CD14-positive monocyte (primary cell): ENCODE data around the gene MIF4GD. TPM values are rescaled to one million over a fixed set of nuclear protein-coding genes. Genes with fewer than 3 reads are reported as not detected.

Experiments
- DNase-seq, 3 donors: peaks; one replicate each; pipeline ENCODE4 v3.0.0-alpha.2; 2011 to 2022
- H2AFZ ChIP-seq: 2 replicates; pipeline ENCODE4 v1.6.0; 2012; ENCODE audit warnings: mild to moderate bottlenecking, low read depth, low read length, inconsistent platforms; ENCODE audit not compliant: insufficient read depth, poor library complexity, severe bottlenecking
- H3K27ac ChIP-seq, 2 donors: 1 replicate in 1 of 2; 2 replicates in 1 of 2; pipeline ENCODE4 v1.5.1; 2012 to 2013; ENCODE audit warnings: low read length in 2 of 2, control low read depth in 1 of 2, inconsistent platforms in 1 of 2, low read depth in 1 of 2, mild to moderate bottlenecking in 1 of 2
- H3K27me3 ChIP-seq, 2 donors: one replicate each; pipeline versions ENCODE4 v1.6.0 to v1.6.1; 2011 to 2013; ENCODE audit warnings: low read length in 2 of 2; ENCODE audit not compliant: control insufficient read depth in 2 of 2, insufficient read depth in 2 of 2
- H3K36me3 ChIP-seq, 2 donors: replicated peaks in 1 of 2; 1 replicate in 1 of 2; 2 replicates in 1 of 2; pipeline versions ENCODE4 v1.5.1 to v1.6.1; 2012 to 2013; ENCODE audit warnings: low read length in 2 of 2, control low read depth in 1 of 2, inconsistent platforms in 1 of 2, mild to moderate bottlenecking in 1 of 2; ENCODE audit not compliant: insufficient read depth in 2 of 2, control insufficient read depth in 1 of 2
- H3K4me1 ChIP-seq, 2 donors: 1 replicate in 1 of 2; 2 replicates in 1 of 2; pipeline versions ENCODE4 v1.5.1 to v1.6.1; 2012 to 2013; ENCODE audit warnings: low read length in 2 of 2, control low read depth in 1 of 2, inconsistent platforms in 1 of 2, mild to moderate bottlenecking in 1 of 2, moderate library complexity in 1 of 2; ENCODE audit not compliant: insufficient read depth in 2 of 2, control insufficient read depth in 1 of 2
- H3K4me2 ChIP-seq: replicated peaks from 2 replicates; pipeline ENCODE3; 2012; ENCODE audit warnings: low read length, moderate library complexity, mild to moderate bottlenecking; ENCODE audit not compliant: poor library complexity, severe bottlenecking; ENCODE audit errors: extremely low read depth
- H3K4me3 ChIP-seq, 3 experiments: fragments of 200-600 bp in 1 of 3; sonication (generic) in 1 of 3; replicated peaks in 1 of 3; 1 replicate in 2 of 3; 2 replicates in 1 of 3; pipeline ENCODE4 v1.5.1; 2011 to 2013; ENCODE audit warnings: low read length in 3 of 3, mild to moderate bottlenecking in 3 of 3, control low read depth in 2 of 3, low read depth in 2 of 3, inconsistent platforms in 1 of 3, moderate library complexity in 1 of 3
- H3K79me2 ChIP-seq: 2 replicates; pipeline ENCODE4 v1.6.0; 2012; ENCODE audit warnings: mild to moderate bottlenecking, control low read depth, inconsistent platforms, low read length, moderate library complexity; ENCODE audit not compliant: insufficient read depth
- H3K9ac ChIP-seq: 2 replicates; pipeline ENCODE4 v1.6.0; 2017; ENCODE audit warnings: low read length, mild to moderate bottlenecking; ENCODE audit not compliant: insufficient read depth, poor library complexity, severe bottlenecking
- H3K9me3 ChIP-seq, 2 donors: replicated peaks in 1 of 2; 1 replicate in 1 of 2; 2 replicates in 1 of 2; pipeline versions ENCODE4 v1.5.1 to v1.6.1; 2012 to 2013; ENCODE audit warnings: low read length in 2 of 2, control low read depth in 1 of 2; ENCODE audit not compliant: control insufficient read depth in 1 of 2, insufficient read depth in 1 of 2
- H4K20me1 ChIP-seq: 2 replicates; pipeline ENCODE4 v1.6.0; 2012; ENCODE audit warnings: mild to moderate bottlenecking, low read length, control low read depth, moderate library complexity; ENCODE audit not compliant: insufficient read depth
- H3K27ac Mint-ChIP-seq, 7 donors: one replicate each; pipeline ENCODE4 v1.8.0; 2020; ENCODE audit warnings: mild to moderate bottlenecking in 7 of 7, mixed read lengths in 7 of 7, moderate library complexity in 6 of 7, inconsistent platforms in 2 of 7
- H3K27me3 Mint-ChIP-seq, 3 donors: one replicate each; pipeline ENCODE4 v1.8.0; 2021 to 2022; ENCODE audit warnings: low read depth in 3 of 3, mild to moderate bottlenecking in 3 of 3, mixed read lengths in 3 of 3, moderate library complexity in 3 of 3, inconsistent platforms in 1 of 3
- H3K36me3 Mint-ChIP-seq, 2 donors: one replicate each; pipeline ENCODE4 v1.8.0; 2020; ENCODE audit warnings: mixed read lengths in 2 of 2, inconsistent platforms in 1 of 2, mild to moderate bottlenecking in 1 of 2
- H3K4me1 Mint-ChIP-seq: one replicate; pipeline ENCODE4 v1.8.0; 2020; ENCODE audit warnings: mild to moderate bottlenecking, mixed read lengths
- H3K4me3 Mint-ChIP-seq, 2 donors: one replicate each; pipeline ENCODE4 v1.8.0; 2020; ENCODE audit warnings: mild to moderate bottlenecking in 2 of 2, mixed read lengths in 2 of 2, moderate library complexity in 1 of 2
- H3K9me3 Mint-ChIP-seq, 7 donors: one replicate each; pipeline ENCODE4 v1.8.0; 2020 to 2022; ENCODE audit warnings: mixed read lengths in 7 of 7, mild to moderate bottlenecking in 6 of 7, moderate library complexity in 6 of 7, inconsistent platforms in 2 of 7
- WGBS: methylation state at CpG from one replicate; pipeline ENCODE4 v1.1.5; 2013; ENCODE audit warnings: missing lambda C conversion rate; ENCODE audit not compliant: insufficient coverage; 5-methylcytosine and 5-hydroxymethylcytosine counted together
- intact Hi-C, 2 donors: fragments of 100-400 bp; cut with micrococcal nuclease; formaldehyde crosslinking; loops; one replicate each; pipeline versions ENCODE4 v1.15.0 to v1.15.1; 2023
- polyA plus RNA-seq, 3 donors: library from polyadenylated mRNA; depleted of rRNA in 1 of 3; unstranded in 2 of 3; stranded (reverse) in 1 of 3; fragments of 300-500 nt in 2 of 3; fragments of >200 nt in 1 of 3; fragmentation: Illumina TruSeq in 2 of 3; gene quantifications; 1 replicate in 2 of 3; 2 replicates in 1 of 3; pipeline ENCODE4 v1.2.3, GENCODE V29; 2012 to 2021
- TF ChIP-seq, protein P1 (sequence below): fragments of 200-600 bp; IDR thresholded peaks from one replicate; pipeline ENCODE4 v1.8.0; 2022; ENCODE audit warnings: antibody characterized with exemption, mild to moderate bottlenecking

Gene MIF4GD
- polyA plus RNA-seq, 3 donors, result 66.9 to 103 (median 80.6) TPM

DNA sequence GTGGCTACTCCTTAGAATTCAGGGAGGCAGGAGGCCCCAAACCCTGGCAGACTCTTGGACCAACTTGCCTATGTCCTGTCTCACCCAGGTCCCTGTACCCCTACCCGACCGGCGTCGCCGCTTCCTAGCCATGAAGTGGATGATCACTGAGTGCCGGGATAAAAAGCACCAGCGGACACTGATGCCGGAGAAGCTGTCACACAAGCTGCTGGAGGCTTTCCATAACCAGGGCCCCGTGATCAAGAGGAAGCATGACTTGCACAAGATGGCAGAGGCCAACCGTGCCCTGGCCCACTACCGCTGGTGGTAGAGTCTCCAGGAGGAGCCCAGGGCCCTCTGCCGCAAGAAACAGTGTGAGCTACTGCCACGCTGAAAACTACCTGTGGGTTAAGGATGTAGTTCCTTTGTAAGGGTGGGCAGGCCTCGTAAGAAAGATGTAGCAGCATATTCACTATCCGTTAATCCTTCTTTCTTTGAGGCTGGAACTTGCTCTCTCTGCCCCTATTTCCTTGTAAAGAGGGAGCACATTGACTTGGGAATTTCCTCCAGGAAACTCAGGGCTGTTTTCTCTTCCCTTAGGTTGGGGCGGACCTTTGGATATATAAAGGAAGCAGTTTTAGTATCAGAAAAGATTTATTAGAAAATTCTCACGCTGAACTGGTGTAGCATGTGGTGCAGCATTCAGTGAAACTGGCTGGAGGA is 5.3 kb downstream of the MIF4GD start:
- intact Hi-C loops, result loop anchor here in 1 of 2 donors (10.0 kb wide), 2 partner anchors 231 to 319 kb away; partner anchors contain the start of gene MYO15B
- H3K4me3 ChIP-seq, result peak overlapping the region in 1 of 3 experiments; percentile 14
- no peaks in the 10 kb centered on the region for H3K27me3 ChIP-seq
- H3K4me2 ChIP-seq, result peak overlapping the region; percentile 3
- peaks cover 64 to 70% of the 10 kb centered on the region in 2 donors for H3K4me1 ChIP-seq
- peaks cover 21 to 35% of the 10 kb centered on the region in 2 donors for H3K36me3 Mint-ChIP-seq
- TF ChIP-seq, protein P1, sequence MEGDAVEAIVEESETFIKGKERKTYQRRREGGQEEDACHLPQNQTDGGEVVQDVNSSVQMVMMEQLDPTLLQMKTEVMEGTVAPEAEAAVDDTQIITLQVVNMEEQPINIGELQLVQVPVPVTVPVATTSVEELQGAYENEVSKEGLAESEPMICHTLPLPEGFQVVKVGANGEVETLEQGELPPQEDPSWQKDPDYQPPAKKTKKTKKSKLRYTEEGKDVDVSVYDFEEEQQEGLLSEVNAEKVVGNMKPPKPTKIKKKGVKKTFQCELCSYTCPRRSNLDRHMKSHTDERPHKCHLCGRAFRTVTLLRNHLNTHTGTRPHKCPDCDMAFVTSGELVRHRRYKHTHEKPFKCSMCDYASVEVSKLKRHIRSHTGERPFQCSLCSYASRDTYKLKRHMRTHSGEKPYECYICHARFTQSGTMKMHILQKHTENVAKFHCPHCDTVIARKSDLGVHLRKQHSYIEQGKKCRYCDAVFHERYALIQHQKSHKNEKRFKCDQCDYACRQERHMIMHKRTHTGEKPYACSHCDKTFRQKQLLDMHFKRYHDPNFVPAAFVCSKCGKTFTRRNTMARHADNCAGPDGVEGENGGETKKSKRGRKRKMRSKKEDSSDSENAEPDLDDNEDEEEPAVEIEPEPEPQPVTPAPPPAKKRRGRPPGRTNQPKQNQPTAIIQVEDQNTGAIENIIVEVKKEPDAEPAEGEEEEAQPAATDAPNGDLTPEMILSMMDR, result no peak
- peaks cover under 1% of the 10 kb centered on the region for H4K20me1 ChIP-seq
- DNase-seq, result peak in 2 of 3 donors; percentile 38 to 59
- H2AFZ ChIP-seq, result peak overlapping the region; percentile 23
- H3K27ac Mint-ChIP-seq, result peak overlapping the region; percentile 59 to 88 (median 84)
- H3K4me1 Mint-ChIP-seq, result peaks cover 61% of the 10 kb centered on the region
- H3K9ac ChIP-seq, result no peak overlapping the region
- peak overlapping the region; percentile 76 to 89 for H3K27ac ChIP-seq
- H3K9me3 Mint-ChIP-seq, result peaks cover 0 to 4% (median 0%) of the 10 kb centered on the region in 7 donors
- no peaks in the 10 kb centered on the region for H3K27me3 Mint-ChIP-seq
- no peaks in the 10 kb centered on the region for H3K9me3 ChIP-seq
- peaks cover 9 to 36% of the 10 kb centered on the region in 2 donors for H3K36me3 ChIP-seq
- H3K79me2 ChIP-seq, result peaks cover 82% of the 10 kb centered on the region
- H3K4me3 Mint-ChIP-seq, result peak overlapping the region in 1 of 2 donors; percentile 24
- 39% methylated on average over 11 of the region's 17 CpGs for whole genome bisulfite sequencing

DNA sequence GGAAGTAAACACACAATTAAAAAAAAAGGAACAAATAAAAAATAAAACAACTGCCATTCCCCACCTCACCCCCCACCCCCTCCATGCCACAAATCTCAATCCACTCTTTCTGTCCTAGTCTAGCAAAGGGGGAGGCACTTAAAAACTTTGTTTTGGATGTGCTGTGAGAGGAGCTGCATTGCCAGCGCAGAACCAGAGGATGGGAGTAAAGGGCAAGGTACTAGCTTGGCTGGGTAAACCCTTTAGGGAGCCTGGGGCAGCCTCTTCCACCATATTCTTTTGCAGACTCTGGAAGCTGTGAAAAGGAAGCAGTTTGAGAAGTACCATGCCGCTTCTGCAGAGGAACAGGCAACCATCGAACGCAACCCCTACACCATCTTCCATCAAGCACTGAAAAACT is 8.0 kb downstream of the MIF4GD start:
- H2AFZ ChIP-seq, result no peak overlapping the region
- Mint-ChIP-seq H3K27ac (peak overlapping the region in 2 of 7 donors; percentile 40 to 99), H3K4me3 (no peak overlapping the region), H3K4me1 (peaks cover 64% of the 10 kb centered on the region), H3K9me3 (peaks cover 0 to 2% (median 0%) of the 10 kb centered on the region in 7 donors), H3K36me3 (peaks cover 32 to 50% of the 10 kb centered on the region in 2 donors), H3K27me3 (peaks cover 0 to under 1% (median 0%) of the 10 kb centered on the region in 3 donors)
- no peak for DNase-seq
- no peak overlapping the region for H3K9ac ChIP-seq
- no peak overlapping the region for H3K4me2 ChIP-seq
- no peaks in the 10 kb centered on the region for H3K27me3 ChIP-seq
- H3K4me1 ChIP-seq, result peaks cover 56 to 66% of the 10 kb centered on the region in 2 donors
- intact Hi-C loops, result loop anchor here in 1 of 2 donors (10.0 kb wide), 2 partner anchors 228 to 322 kb away; partner anchors contain the start of gene MYO15B
- H3K27ac ChIP-seq, result no peak overlapping the region
- no peak overlapping the region for H3K4me3 ChIP-seq
- 80% methylated on average over 3 of the region's 4 CpGs for WGBS
- H3K9me3 ChIP-seq, result no peaks in the 10 kb centered on the region
- H3K79me2 ChIP-seq, result peaks cover 95% of the 10 kb centered on the region
- H3K36me3 ChIP-seq, result peaks cover 11 to 36% of the 10 kb centered on the region in 2 donors
- TF ChIP-seq, protein P1, result no peak
- peaks cover 16% of the 10 kb centered on the region for H4K20me1 ChIP-seq
